Ovary (tissue), 9 donors: ENCODE measurements around the gene ACTA1. TPM values are rescaled to one million over a fixed set of nuclear protein-coding genes. Genes with fewer than 3 reads are reported as not detected.
"Not testable (repeated sequence)": the region's sequence is repeated elsewhere in the genome, so short reads cannot be mapped to it uniquely, and the experiment has no call there.

ENCODE experiments used
- DNase-seq, 5 donors: peaks; one replicate each; pipeline ENCODE4 v3.0.0-alpha.2; 2019 to 2020
- H3K27ac ChIP-seq, 2 donors: fragments of 200-600 bp; one replicate each; pipeline versions ENCODE4 v1.5.1 to v1.8.0; 2019 to 2022
- H3K27me3 ChIP-seq: fragments of 200-600 bp; one replicate; pipeline ENCODE4 v1.8.0; 2022
- H3K36me3 ChIP-seq: fragments of 200-600 bp; sonication (generic); one replicate; pipeline ENCODE4 v1.5.1; 2019
- H3K4me1 ChIP-seq: one replicate; pipeline ENCODE4 v1.8.1; 2013; ENCODE audit warnings: mild to moderate bottlenecking, moderate library complexity; ENCODE audit not compliant: insufficient read depth
- H3K4me3 ChIP-seq: fragments of 200-600 bp; sonication (generic); one replicate; pipeline ENCODE4 v1.5.1; 2017
- H3K9me3 ChIP-seq, 2 donors: fragments of 200-600 bp in 1 of 2; sonication (generic) in 1 of 2; one replicate each; pipeline versions ENCODE4 v1.5.1 to v1.8.1; 2013 to 2019; ENCODE audit warnings: mild to moderate bottlenecking in 1 of 2, moderate library complexity in 1 of 2
- EP300 ChIP-seq: sonication (generic); formaldehyde crosslinking; IDR thresholded peaks from one replicate; pipeline ENCODE4 v1.6.1; 2017; ENCODE audit warnings: antibody characterized with exemption
- POLR2A ChIP-seq: fragments of 450-650 bp; IDR thresholded peaks from one replicate; pipeline ENCODE4 v1.6.1; 2017; ENCODE audit warnings: antibody characterized with exemption, mild to moderate bottlenecking, moderate library complexity
- WGBS, 3 donors: extraction: QIAGEN DNeasy Blood & Tissue Kit in 1 of 3; methylation state at CpG; one replicate each; pipeline versions ENCODE4 v1.1.5 to v1.1.7; 2013 to 2017; 5-methylcytosine and 5-hydroxymethylcytosine counted together
- intact Hi-C, 4 donors: fragments of 100-400 bp; cut with DNase I; formaldehyde crosslinking; loops; one replicate each; pipeline versions ENCODE4 v1.11.0 to v1.15.1; 2022 to 2023
- polyA plus RNA-seq, 2 donors: library from polyadenylated mRNA; stranded (reverse); fragments of 200-250 nt in 1 of 2; fragments of 350-450 nt in 1 of 2; fragmentation: Illumina TruSeq in 1 of 2; extraction: RNeasy Lipid Tissue Mini Kit (QIAGEN cat#74804) in 1 of 2; gene quantifications; one replicate each; pipeline ENCODE4 v1.2.3, GENCODE V29; 2013 to 2014
- total RNA-seq, 7 donors: library from RNA; depleted of rRNA in 2 of 7; stranded (reverse); fragments of >200 nt in 2 of 7; fragmentation: NEBNext Ultra II Directional in 3 of 7; extraction: Animal tissue kit (Norgen Biotek cat#: 25700) in 3 of 7; gene quantifications; one replicate each; pipeline versions ENCODE4 v1.1.0 to v1.2.4, GENCODE V29; 2016 to 2023
- TF ChIP-seq, protein P1 (sequence below), 3 donors: fragments of 450-650 bp in 2 of 3; fragments of 200-600 bp in 1 of 3; IDR thresholded peaks; one replicate each; pipeline versions ENCODE4 v1.5.1 to v1.8.0; 2016 to 2022; ENCODE audit warnings: antibody characterized with exemption in 3 of 3, mild to moderate bottlenecking in 1 of 3
- donor health status: DM: no; HTN: no; CAD: no; lungs with moderate emphysema.
- donor health status: DM: no; HTN: no; CAD: no.
- donor health status: Bipolar disorder and iron deficiency.
- donor health status: DM: yes; HTN: yes; CAD: no.
- donor health status: DM: no; HTN: no; CAD: no.
- donor health status: DM: yes; HTN: yes; CAD: no.

ACTA1 gene
- total and polyA plus RNA-seq, 9 donors: 0.33 to 3.3 (median 0.70) TPM; not detected in 4

DNA sequence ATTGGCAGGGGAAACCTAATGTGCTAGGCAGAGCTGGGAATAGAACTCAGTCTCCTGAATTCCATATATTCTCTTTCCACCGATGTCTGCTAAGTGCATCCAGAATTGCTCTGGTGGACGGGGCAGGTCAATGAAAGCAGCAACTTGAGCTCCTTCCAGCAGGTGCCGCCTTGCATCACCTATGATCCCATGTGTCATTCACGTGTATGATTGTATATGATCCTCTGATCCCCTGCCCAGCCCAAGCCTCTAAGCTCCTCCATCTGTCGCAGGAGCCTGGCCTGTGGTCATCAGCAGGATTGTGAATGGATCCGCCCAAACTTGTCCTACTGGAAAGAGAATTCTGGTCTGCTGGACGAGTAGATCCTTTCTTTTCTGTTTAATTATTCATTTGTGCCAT, 13.1 kb downstream of the ACTA1 start:
- TF ChIP-seq, protein P1, sequence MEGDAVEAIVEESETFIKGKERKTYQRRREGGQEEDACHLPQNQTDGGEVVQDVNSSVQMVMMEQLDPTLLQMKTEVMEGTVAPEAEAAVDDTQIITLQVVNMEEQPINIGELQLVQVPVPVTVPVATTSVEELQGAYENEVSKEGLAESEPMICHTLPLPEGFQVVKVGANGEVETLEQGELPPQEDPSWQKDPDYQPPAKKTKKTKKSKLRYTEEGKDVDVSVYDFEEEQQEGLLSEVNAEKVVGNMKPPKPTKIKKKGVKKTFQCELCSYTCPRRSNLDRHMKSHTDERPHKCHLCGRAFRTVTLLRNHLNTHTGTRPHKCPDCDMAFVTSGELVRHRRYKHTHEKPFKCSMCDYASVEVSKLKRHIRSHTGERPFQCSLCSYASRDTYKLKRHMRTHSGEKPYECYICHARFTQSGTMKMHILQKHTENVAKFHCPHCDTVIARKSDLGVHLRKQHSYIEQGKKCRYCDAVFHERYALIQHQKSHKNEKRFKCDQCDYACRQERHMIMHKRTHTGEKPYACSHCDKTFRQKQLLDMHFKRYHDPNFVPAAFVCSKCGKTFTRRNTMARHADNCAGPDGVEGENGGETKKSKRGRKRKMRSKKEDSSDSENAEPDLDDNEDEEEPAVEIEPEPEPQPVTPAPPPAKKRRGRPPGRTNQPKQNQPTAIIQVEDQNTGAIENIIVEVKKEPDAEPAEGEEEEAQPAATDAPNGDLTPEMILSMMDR (IDR thresholded peaks at IDR 0.05): no peak
- no peak for TF ChIP-seq POLR2A
- no peak for TF ChIP-seq EP300

DNA sequence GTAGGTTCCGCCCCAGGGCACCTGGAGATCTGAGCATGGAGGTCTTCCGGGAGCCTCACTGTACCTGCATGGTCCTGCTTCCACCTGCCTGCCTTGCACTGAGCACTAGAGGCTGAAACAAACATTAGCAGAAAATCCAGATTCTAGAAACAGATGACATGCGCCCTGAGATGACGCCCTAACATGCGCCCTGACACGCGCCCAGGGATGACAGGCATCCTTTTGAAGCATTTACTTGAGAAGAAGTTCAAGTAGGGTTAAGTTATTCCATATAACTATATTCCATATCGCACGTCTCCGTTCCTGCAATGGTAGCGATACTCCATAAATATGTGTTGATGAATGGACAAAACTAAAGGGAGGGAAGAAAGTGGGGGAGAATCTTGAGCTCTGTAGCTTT, 13.7 kb downstream of the ACTA1 start:
- H3K4me3 ChIP-seq: no peak overlapping the region
- H3K36me3 ChIP-seq: no peaks in the 10 kb centered on the region
- intact Hi-C loops: no loop called here
- TF ChIP-seq POLR2A: no peak
- TF ChIP-seq, protein P1 (IDR thresholded peaks at IDR 0.05): no peak
- TF ChIP-seq EP300: no peak
- no peaks in the 10 kb centered on the region for H3K4me1 ChIP-seq
- no peak overlapping the region for H3K27ac ChIP-seq
- H3K9me3 ChIP-seq: no peaks in the 10 kb centered on the region
- WGBS, 3 donors: 88 to 92% (median 91%) methylated on average over 11 of the region's 11 CpGs
- H3K27me3 ChIP-seq: no peaks in the 10 kb centered on the region
- no peak for DNase-seq

More for the DNA sequence above, 13.1 kb downstream of the ACTA1 start:
- DNase-seq: no peak
- no peak overlapping the region for H3K4me3 ChIP-seq
- no peaks in the 10 kb centered on the region for H3K27me3 ChIP-seq
- 76 to 80% (median 77%) methylated on average over 7 of the region's 7 CpGs for WGBS, 3 donors
- no peaks in the 10 kb centered on the region for H3K4me1 ChIP-seq
- no peak overlapping the region for H3K27ac ChIP-seq
- no peaks in the 10 kb centered on the region for H3K36me3 ChIP-seq
- intact Hi-C loops: no loop called here
- H3K9me3 ChIP-seq: no peaks in the 10 kb centered on the region

DNA sequence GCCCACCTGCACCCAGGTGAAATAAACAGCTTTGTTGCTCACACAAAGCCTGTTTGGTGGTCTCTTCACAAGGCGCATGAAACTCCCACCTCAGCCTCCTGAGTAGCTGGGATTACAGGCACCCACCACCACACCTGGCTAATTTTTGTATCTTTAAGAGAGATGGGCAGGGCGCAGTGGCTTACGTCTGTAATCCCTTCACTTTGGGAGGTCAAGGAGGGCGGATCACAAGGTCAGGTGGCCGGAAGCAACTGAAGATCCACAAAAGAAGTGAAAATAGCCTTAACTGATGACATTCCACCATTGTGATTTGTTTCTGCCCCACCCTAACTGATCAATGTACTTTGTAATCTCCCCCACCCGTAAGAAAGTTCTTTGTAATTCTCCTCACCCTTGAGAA, 15.3 kb downstream of the ACTA1 start:
- H3K4me1 ChIP-seq, intact Hi-C loops, H3K9me3 ChIP-seq, H3K4me3 ChIP-seq, H3K27ac ChIP-seq, H3K36me3 ChIP-seq, DNase-seq, H3K27me3 ChIP-seq: not testable (repeated sequence)
- WGBS, 3 donors: 69 to 79% (median 71%) methylated on average over 6 of the region's 6 CpGs

- WGBS, 3 donors: 80 to 84% (median 81%) methylated on average over 5 of the region's 5 CpGs
- DNase-seq, H3K4me1 ChIP-seq, intact Hi-C loops, H3K27me3 ChIP-seq, H3K4me3 ChIP-seq, H3K36me3 ChIP-seq, H3K9me3 ChIP-seq, H3K27ac ChIP-seq: not testable (repeated sequence)
These were observed 21.1 kb downstream of the ACTA1 start for GRCh38 chr1:229412810-229413209.

GRCh38 chr1:229412056-229412455, 21.8 kb downstream of the ACTA1 start:
- 79 to 86% (median 81%) methylated on average over 7 of the region's 7 CpGs for WGBS, 3 donors
- no peak for DNase-seq
- Histone ChIP-seq H3K9me3 (no peaks in the 10 kb centered on the region), H3K27ac (no peak overlapping the region), H3K36me3 (no peaks in the 10 kb centered on the region), H3K4me3 (no peak overlapping the region), H3K4me1 (peaks cover 13% of the 10 kb centered on the region), H3K27me3 (no peaks in the 10 kb centered on the region)
- intact Hi-C loops: no loop called here
- TF ChIP-seq EP300 (no peak), POLR2A (no peak)
- TF ChIP-seq, protein P1 (IDR thresholded peaks at IDR 0.05): no peak
